ENCODE results near the gene MBNL2. TPM values are rescaled to one million over a fixed set of nuclear protein-coding genes. Genes with fewer than 3 reads are reported as not detected.

The MBNL2 gene
- total and polyA plus RNA-seq, 10 of the 15 experiments (the other 5 are each of a cell fraction or from before 2014, with no cell fraction given) = 1.6 to 9.7 (median 6.7) TPM

GRCh38 chr13:97211300-97211699, 10.8 kb upstream of the MBNL2 start:
- Histone ChIP-seq H3K36me3 (ENCODE audit: control insufficient read depth in 2 of 2, insufficient read depth in 2 of 2, low read length in 1 of 2) (no peaks in the 10 kb centered on the region), H3K27ac (ENCODE audit: control insufficient read depth, insufficient read depth) (no peak overlapping the region), H3K9ac (ENCODE audit: control insufficient read depth, insufficient read depth, low read length) (no peak overlapping the region), H3K4me3 (no peak overlapping the region), H3K9me3 (replicated peaks; ENCODE audit: control insufficient read depth, insufficient read depth, low read length) (no peaks in the 10 kb centered on the region), H2AFZ (ENCODE audit: control insufficient read depth, low read depth, low read length) (no peak overlapping the region), H3K4me2 (ENCODE audit: control insufficient read depth, insufficient read depth) (no peak overlapping the region), H3K4me1 (ENCODE audit: control insufficient read depth, insufficient read depth, low read length) (peaks cover 7% of the 10 kb centered on the region), H3K27me3 (replicated peaks in 1 of 2; ENCODE audit: control insufficient read depth in 2 of 2, insufficient read depth in 2 of 2, low read length in 1 of 2) (no peaks in the 10 kb centered on the region), H4K20me1 (ENCODE audit: control insufficient read depth, insufficient read depth) (no peaks in the 10 kb centered on the region), H3K79me2 (ENCODE audit: control insufficient read depth, insufficient read depth, low read length) (no peaks in the 10 kb centered on the region)
- SMC1A ChIA-PET (ENCODE audit: uncharacterized antibody, unreplicated experiment) = interaction anchor here (1.3 to 2.5 kb wide), 4 partner anchors 9 to 129 kb away, joined by 3 to 11 read pairs (median 7); partner anchors contain the start of gene MBNL2
- WGBS (ENCODE audit: insufficient coverage, insufficient replicate concordance, low lambda C conversion rate, missing lambda C conversion rate) = 92% methylated on average over 1 of the region's 1 CpG
- no peak for FAIRE-seq
- no peak for ATAC-seq
- CTCF ChIA-PET = interaction anchor here (0.9 to 6.6 kb wide), 5 partner anchors 13 to 147 kb away, joined by 3 to 62 read pairs (median 10); partner anchors contain the start of gene MBNL2
- intact Hi-C loops (cut with micrococcal nuclease; ENCODE audit: unreplicated experiment) (loop anchor here (5.0 kb wide), 1 partner anchor 84 kb away; no protein-coding TSS in a partner anchor), in situ Hi-C loops (cut with MboI) (no loop called here)
- no TSS peak for BruUV-seq (replicated peaks)
- RAD21 ChIA-PET (ENCODE audit: unreplicated experiment) = interaction anchor here (0.7 to 2.7 kb wide), 5 partner anchors 9 to 149 kb away, joined by 3 to 15 read pairs (median 3); no protein-coding TSS in a partner anchor
- DNase-seq (ENCODE audit: low read depth, low spot score) = no peak
- POLR2A ChIA-PET = interaction anchor here (1.9 kb wide), 1 partner anchor 15 kb away, joined by 4 read pairs; no protein-coding TSS in a partner anchor
- TF ChIP-seq SPI1 (IDR thresholded peaks at IDR 0.05; ENCODE audit: borderline replicate concordance, insufficient read depth, low read depth, low read length) = no peak
- TF ChIP-seq ESRRA (IDR thresholded peaks at IDR 0.05; ENCODE audit: low read length) = no peak
- TF ChIP-seq SMAD1 (IDR thresholded peaks at IDR 0.05; ENCODE audit: low read depth, partially characterized antibody) = no peak
- TF ChIP-seq, protein P1, sequence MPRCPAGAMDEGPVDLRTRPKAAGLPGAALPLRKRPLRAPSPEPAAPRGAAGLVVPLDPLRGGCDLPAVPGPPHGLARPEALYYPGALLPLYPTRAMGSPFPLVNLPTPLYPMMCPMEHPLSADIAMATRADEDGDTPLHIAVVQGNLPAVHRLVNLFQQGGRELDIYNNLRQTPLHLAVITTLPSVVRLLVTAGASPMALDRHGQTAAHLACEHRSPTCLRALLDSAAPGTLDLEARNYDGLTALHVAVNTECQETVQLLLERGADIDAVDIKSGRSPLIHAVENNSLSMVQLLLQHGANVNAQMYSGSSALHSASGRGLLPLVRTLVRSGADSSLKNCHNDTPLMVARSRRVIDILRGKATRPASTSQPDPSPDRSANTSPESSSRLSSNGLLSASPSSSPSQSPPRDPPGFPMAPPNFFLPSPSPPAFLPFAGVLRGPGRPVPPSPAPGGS (IDR thresholded peaks at IDR 0.05; ENCODE audit: borderline replicate concordance, insufficient read depth, low read depth, low read length, poor library complexity, severe bottlenecking) = no peak

Data from GM12878 (cell line).